IgD-negative memory B cell (primary cell): ENCODE data around the gene SHH. TPM values are rescaled to one million over a fixed set of nuclear protein-coding genes. Genes with fewer than 3 reads are reported as not detected.

Source experiments
- H3K27ac Mint-ChIP-seq, 3 donors: one replicate each; pipeline ENCODE4 v1.8.0; 2020 to 2022; ENCODE audit warnings: mild to moderate bottlenecking in 3 of 3, mixed read lengths in 3 of 3, moderate library complexity in 1 of 3
- H3K27me3 Mint-ChIP-seq: one replicate; pipeline ENCODE4 v1.8.0; 2021; ENCODE audit warnings: mixed read lengths
- H3K36me3 Mint-ChIP-seq: one replicate; pipeline ENCODE4 v1.8.0; 2020; ENCODE audit warnings: mild to moderate bottlenecking, mixed read lengths
- H3K4me1 Mint-ChIP-seq, 3 donors: one replicate each; pipeline ENCODE4 v1.8.0; 2020 to 2022; ENCODE audit warnings: mixed read lengths in 3 of 3, mild to moderate bottlenecking in 1 of 3
- H3K4me3 Mint-ChIP-seq, 4 donors: one replicate each; pipeline ENCODE4 v1.8.0; 2020 to 2022; ENCODE audit warnings: mild to moderate bottlenecking in 4 of 4, mixed read lengths in 4 of 4, moderate library complexity in 3 of 4
- H3K9me3 Mint-ChIP-seq, 3 donors: one replicate each; pipeline ENCODE4 v1.8.0; 2020 to 2021; ENCODE audit warnings: mixed read lengths in 3 of 3, mild to moderate bottlenecking in 1 of 3
- polyA plus RNA-seq: library from polyadenylated mRNA; unstranded; fragments of 300-500 nt; fragmentation: Illumina TruSeq; gene quantifications from one replicate; pipeline ENCODE4 v1.2.3, GENCODE V29; 2021

The SHH gene
- polyA plus RNA-seq, 1 donor from 2014 or later, result not detected

- H3K4me3 Mint-ChIP-seq, result peak overlapping the region in 2 of 4 donors; percentile 25 to 58
- no peaks in the 10 kb centered on the region for H3K9me3 Mint-ChIP-seq
- peaks cover 9 to 14% (median 10%) of the 10 kb centered on the region in 3 donors for H3K4me1 Mint-ChIP-seq
- no peaks in the 10 kb centered on the region for H3K36me3 Mint-ChIP-seq
- peak overlapping the region in 1 of 3 donors; percentile 35 for H3K27ac Mint-ChIP-seq
- peaks cover 63% of the 10 kb centered on the region for H3K27me3 Mint-ChIP-seq
Measured at GRCh38 chr7:155809332-155809946, 2.8 kb downstream of the SHH start.

DNA sequence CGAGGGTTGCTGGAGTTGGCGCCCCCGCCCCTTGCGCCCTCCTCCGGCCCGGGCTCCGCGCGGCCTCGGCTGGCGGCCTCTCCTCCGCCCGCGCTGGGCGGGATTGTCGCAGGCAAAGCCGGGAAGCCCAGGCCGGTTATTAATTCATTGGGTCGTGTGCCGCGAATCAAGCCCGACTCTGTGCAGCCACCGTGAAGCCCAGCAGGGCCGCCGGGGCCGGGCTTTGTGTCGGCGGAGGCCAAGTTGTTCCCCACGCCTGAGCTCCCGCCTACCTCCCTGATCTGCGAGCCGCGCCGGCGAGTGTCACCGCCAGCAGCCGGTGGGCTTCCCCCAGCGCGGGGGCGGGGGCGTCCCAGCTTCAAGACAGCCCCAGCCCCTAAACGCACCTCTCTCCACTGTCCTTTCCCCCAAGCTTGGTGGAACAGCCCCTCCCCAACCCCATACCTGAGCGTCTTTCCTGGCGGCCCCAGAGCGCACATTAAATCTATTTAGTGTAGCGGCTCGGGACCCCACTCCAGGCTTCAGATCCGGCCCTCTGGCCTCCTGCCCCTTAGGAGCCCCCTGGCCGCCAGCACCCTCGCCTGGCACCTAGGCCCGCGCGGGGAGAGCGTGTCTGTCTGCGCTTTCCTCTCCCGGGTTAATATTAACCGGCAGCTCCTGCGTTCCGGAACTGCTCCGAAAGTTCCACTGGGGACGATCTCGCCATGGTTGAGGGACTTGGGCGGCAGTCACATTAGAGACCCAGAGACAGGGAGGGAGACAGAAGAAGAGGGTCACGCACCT lies 3.5 kb downstream of the SHH start:
- H3K9me3 Mint-ChIP-seq, result no peaks in the 10 kb centered on the region
- peak overlapping the region in 1 of 4 donors; percentile 56 for H3K4me3 Mint-ChIP-seq
- peaks cover 9 to 15% (median 10%) of the 10 kb centered on the region in 3 donors for H3K4me1 Mint-ChIP-seq
- peak overlapping the region in 1 of 3 donors; percentile 35 for H3K27ac Mint-ChIP-seq
- peaks cover 57% of the 10 kb centered on the region for H3K27me3 Mint-ChIP-seq
- no peaks in the 10 kb centered on the region for H3K36me3 Mint-ChIP-seq

- H3K27me3 Mint-ChIP-seq, result peaks cover 57% of the 10 kb centered on the region
- H3K27ac Mint-ChIP-seq, result peak overlapping the region in 1 of 3 donors; percentile 50
- H3K36me3 Mint-ChIP-seq, result no peaks in the 10 kb centered on the region
- H3K9me3 Mint-ChIP-seq, result no peaks in the 10 kb centered on the region
- H3K4me3 Mint-ChIP-seq, result peak overlapping the region in 2 of 4 donors; percentile 45 to 68
- H3K4me1 Mint-ChIP-seq, result peaks cover 13 to 16% (median 13%) of the 10 kb centered on the region in 3 donors
Measured at GRCh38 chr7:155807789-155808548, 4.3 kb downstream of the SHH start.

DNA sequence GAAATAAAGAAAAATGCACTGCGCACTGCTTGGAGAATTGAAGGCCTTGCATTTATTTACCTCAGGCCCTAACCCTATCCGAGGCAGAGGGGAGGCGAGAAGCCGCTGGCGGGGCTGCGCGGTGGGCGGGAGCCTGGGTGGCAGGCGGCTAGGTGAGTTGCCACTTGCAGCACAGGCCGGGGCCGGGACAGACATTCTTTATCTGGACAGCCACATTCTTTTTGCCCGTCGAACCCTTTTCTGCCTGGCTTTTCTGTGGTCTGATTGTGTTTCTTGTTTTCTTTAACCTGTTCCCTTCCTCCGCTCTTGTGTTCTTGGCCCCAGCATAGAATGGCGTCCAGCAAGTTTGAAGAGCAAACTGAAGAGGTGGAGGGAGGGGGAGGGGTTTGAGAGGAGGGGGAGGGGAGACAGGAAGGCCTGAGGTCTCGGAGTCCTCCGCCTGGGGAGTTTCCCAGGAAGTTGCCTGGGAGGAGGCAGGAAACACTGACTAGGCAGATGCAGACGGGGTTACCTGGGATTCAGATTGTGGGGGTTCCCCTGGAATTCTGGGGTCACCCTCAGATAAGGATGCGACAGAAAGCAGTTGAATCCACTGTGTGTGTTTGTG lies 5.1 kb downstream of the SHH start:
- H3K9me3 Mint-ChIP-seq, result no peaks in the 10 kb centered on the region
- H3K4me1 Mint-ChIP-seq, result peaks cover 10 to 15% (median 12%) of the 10 kb centered on the region in 3 donors
- no peaks in the 10 kb centered on the region for H3K36me3 Mint-ChIP-seq
- H3K27ac Mint-ChIP-seq, result no peak overlapping the region
- peak overlapping the region in 2 of 4 donors; percentile 27 to 45 for H3K4me3 Mint-ChIP-seq
- H3K27me3 Mint-ChIP-seq, result peaks cover 53% of the 10 kb centered on the region

DNA sequence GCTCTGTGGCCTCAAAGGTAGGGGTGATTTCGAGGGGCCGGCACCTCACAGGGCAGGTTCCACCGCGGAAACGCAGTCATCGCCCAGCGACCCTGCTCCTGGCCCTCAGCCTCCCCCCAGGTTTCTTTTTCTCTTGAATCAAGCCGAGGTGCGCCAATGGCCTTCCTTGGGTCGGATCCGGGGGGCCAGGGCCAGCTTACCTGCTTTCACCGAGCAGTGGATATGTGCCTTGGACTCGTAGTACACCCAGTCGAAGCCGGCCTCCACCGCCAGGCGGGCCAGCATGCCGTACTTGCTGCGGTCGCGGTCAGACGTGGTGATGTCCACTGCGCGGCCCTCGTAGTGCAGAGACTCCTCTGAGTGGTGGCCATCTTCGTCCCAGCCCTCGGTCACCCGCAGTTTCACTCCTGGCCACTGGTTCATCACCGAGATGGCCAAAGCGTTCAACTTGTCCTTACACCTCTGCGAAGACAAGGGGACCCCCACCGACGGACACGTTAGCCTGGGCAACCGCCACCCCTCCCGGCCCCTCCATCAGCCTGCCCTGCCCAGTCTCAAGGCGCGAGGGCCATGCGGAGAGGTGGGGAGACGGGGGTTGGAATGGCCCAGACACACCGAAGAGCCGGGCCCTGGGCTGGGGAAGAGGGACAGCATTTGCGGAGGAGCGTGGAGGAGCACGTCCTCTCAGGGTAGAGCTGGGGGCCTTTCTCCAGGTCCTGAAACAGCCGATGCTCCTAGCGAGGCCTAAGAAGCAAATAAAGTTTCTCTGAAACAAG lies 6.0 kb downstream of the SHH start:
- Mint-ChIP-seq H3K4me3 (peak overlapping the region in 3 of 4 donors; percentile 44 to 63 (median 51)), H3K27me3 (peaks cover 47% of the 10 kb centered on the region), H3K27ac (peak overlapping the region in 2 of 3 donors; percentile 59 to 62), H3K9me3 (no peaks in the 10 kb centered on the region), H3K4me1 (peaks cover 6 to 9% (median 7%) of the 10 kb centered on the region in 3 donors), H3K36me3 (no peaks in the 10 kb centered on the region)

- Mint-ChIP-seq H3K36me3 (no peaks in the 10 kb centered on the region), H3K4me1 (peaks cover 4 to 8% (median 6%) of the 10 kb centered on the region in 3 donors), H3K27me3 (peaks cover 47% of the 10 kb centered on the region), H3K9me3 (no peaks in the 10 kb centered on the region), H3K27ac (no peak overlapping the region), H3K4me3 (no peak overlapping the region)
Measured at GRCh38 chr7:155805826-155806095, 6.5 kb downstream of the SHH start.

- Mint-ChIP-seq H3K4me1 (peaks cover 4 to 8% (median 6%) of the 10 kb centered on the region in 3 donors), H3K27ac (no peak overlapping the region), H3K4me3 (peak overlapping the region; percentile 55 to 95 (median 82)), H3K9me3 (no peaks in the 10 kb centered on the region), H3K27me3 (peaks cover 47% of the 10 kb centered on the region), H3K36me3 (no peaks in the 10 kb centered on the region)
Measured at GRCh38 chr7:155804897-155805825, 7.1 kb downstream of the SHH start.

- Mint-ChIP-seq H3K27ac (no peak overlapping the region), H3K4me1 (peaks cover 4 to 7% (median 6%) of the 10 kb centered on the region in 3 donors), H3K9me3 (peaks cover 0 to 2% (median 0%) of the 10 kb centered on the region in 3 donors), H3K27me3 (peaks cover 52% of the 10 kb centered on the region), H3K4me3 (peak overlapping the region; percentile 46 to 87 (median 68)), H3K36me3 (no peaks in the 10 kb centered on the region)
Measured at GRCh38 chr7:155804431-155804831, 7.8 kb downstream of the SHH start.

DNA sequence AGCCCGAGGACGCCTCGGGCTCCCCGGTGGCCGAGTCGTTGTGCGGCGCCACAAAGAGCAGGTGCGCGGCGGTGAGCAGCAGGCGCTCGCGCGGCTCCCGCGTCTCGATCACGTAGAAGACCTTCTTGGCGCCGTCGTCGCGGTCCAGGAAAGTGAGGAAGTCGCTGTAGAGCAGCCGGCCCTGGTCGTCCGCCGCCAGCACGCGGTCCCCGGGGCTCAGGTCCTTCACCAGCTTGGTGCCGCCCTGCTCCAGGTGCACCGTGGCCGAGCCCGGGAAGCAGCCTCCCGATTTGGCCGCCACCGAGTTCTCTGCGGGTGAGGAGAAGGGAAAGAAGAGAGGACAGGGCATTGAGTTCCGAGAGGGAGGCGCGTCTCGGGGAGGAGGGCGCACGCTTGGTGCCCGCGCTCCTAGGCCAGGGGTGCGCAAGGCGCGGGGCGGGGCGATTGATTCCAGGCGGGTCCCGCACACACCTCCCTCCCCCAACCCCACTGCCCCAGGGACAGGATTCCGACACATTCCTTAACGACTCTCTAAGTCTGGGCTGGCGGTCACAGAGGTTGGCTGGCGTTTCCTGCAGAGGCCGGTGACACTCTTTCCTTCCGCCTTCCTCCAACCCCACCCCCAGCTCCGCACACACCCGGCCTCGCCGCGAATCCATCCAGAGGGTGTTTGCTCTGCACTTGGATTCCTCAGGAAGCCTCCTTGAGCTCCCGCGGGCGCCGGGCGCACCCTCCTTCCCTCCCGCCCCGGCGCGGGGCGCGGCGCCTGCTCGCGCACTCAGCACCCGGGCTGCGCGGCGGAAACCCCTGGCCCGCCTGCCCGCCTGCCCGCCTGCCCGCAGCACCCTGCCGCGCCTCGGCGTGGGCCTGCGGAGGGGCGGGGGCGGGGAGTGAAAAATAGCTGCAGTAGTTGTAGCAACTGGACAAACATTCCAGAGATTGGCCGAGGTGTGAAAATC lies 8.6 kb downstream of the SHH start:
- Mint-ChIP-seq H3K36me3 (no peaks in the 10 kb centered on the region), H3K4me3 (peak overlapping the region; percentile 72 to 95 (median 84)), H3K27ac (peak overlapping the region in 1 of 3 donors; percentile 95), H3K27me3 (peaks cover 56% of the 10 kb centered on the region), H3K4me1 (peaks cover 5 to 7% (median 6%) of the 10 kb centered on the region in 3 donors), H3K9me3 (peaks cover 0 to 2% (median 0%) of the 10 kb centered on the region in 3 donors)

- H3K27ac Mint-ChIP-seq, result no peak overlapping the region
- H3K27me3 Mint-ChIP-seq, result peaks cover 58% of the 10 kb centered on the region
- H3K4me3 Mint-ChIP-seq, result peak overlapping the region in 2 of 4 donors; percentile 72 to 95
- peaks cover 0 to 2% (median 0%) of the 10 kb centered on the region in 3 donors for H3K9me3 Mint-ChIP-seq
- no peaks in the 10 kb centered on the region for H3K36me3 Mint-ChIP-seq
- H3K4me1 Mint-ChIP-seq, result peaks cover 5 to 12% (median 11%) of the 10 kb centered on the region in 3 donors
Measured at GRCh38 chr7:155802906-155803417, 9.3 kb downstream of the SHH start.

- H3K4me3 Mint-ChIP-seq, result peak overlapping the region in 2 of 4 donors; percentile 49 to 58
- H3K36me3 Mint-ChIP-seq, result no peaks in the 10 kb centered on the region
- H3K9me3 Mint-ChIP-seq, result peaks cover 0 to 2% (median 0%) of the 10 kb centered on the region in 3 donors
- H3K4me1 Mint-ChIP-seq, result peaks cover 5 to 12% (median 11%) of the 10 kb centered on the region in 3 donors
- H3K27ac Mint-ChIP-seq, result no peak overlapping the region
- H3K27me3 Mint-ChIP-seq, result peaks cover 52% of the 10 kb centered on the region
Measured at GRCh38 chr7:155802291-155802690, 10.0 kb downstream of the SHH start.

DNA sequence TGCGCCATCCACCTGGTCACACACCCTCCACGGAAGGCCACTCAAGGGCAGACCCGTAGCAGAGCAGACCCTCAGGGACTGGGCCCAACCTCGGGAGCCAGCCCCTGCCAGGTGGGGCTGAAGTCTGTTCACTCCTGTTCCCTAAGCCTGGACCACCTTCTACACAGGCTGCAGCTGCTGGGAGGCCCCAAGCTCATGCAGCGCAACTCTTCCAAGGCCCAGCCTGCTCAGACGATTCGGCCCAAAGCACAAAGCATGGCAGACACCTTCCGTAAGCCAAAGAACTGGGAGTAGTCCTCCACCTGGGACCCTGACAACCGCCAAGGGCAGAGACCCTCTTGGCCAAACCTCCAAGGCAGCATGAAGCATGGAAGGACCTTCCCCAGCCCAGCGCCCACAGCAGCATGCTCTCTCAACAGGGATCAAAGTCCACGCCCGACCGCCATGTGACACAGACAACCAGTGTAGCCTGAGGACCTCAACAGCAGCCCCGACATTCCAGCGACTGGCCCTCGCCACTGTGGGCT lies 11.5 kb downstream of the SHH start:
- H3K4me3 Mint-ChIP-seq, result peak overlapping the region in 1 of 4 donors; percentile 54
- H3K27me3 Mint-ChIP-seq, result peaks cover 43% of the 10 kb centered on the region
- peaks cover 2 to 11% (median 11%) of the 10 kb centered on the region in 3 donors for H3K4me1 Mint-ChIP-seq
- H3K36me3 Mint-ChIP-seq, result no peaks in the 10 kb centered on the region
- peaks cover 0 to 2% (median 0%) of the 10 kb centered on the region in 3 donors for H3K9me3 Mint-ChIP-seq
- no peak overlapping the region for H3K27ac Mint-ChIP-seq
